ENCODE results near the gene FIGLA.
"Not testable (repeated sequence)": the region's sequence is repeated elsewhere in the genome, so short reads cannot be mapped to it uniquely, and the experiment has no call there.

The FIGLA gene

GRCh38 chr2:70807102-70807827, 16.8 kb upstream of the FIGLA start:
- no peak for DNase-seq

- no peak for DNase-seq
Observed at GRCh38 chr2:70806620-70807019, 16.2 kb upstream of the FIGLA start.

- no peak for DNase-seq
Observed at GRCh38 chr2:70806013-70806412, 15.6 kb upstream of the FIGLA start.

GRCh38 chr2:70801607-70802263, 11.3 kb upstream of the FIGLA start:
- DNase-seq = no peak

GRCh38 chr2:70799706-70800105, 9.3 kb upstream of the FIGLA start:
- DNase-seq = no peak

- DNase-seq = not testable (repeated sequence)
Observed at GRCh38 chr2:70797996-70798395, 7.6 kb upstream of the FIGLA start.

GRCh38 chr2:70797506-70797905, 7.1 kb upstream of the FIGLA start:
- no peak for DNase-seq

GRCh38 chr2:70796262-70796661, 5.8 kb upstream of the FIGLA start:
- no peak for DNase-seq

- DNase-seq = no peak
Observed at GRCh38 chr2:70795164-70795995, 4.9 kb upstream of the FIGLA start.

- peak in 1 of 2 donors; percentile 24 for DNase-seq
Observed at GRCh38 chr2:70793450-70793849, 3.0 kb upstream of the FIGLA start.

- peak; percentile 56 to 61 for DNase-seq
Observed at GRCh38 chr2:70789304-70790135, 923 bp downstream of the FIGLA start.

- DNase-seq = peak; percentile 19 to 36
Observed at GRCh38 chr2:70785137-70785911, 5.1 kb downstream of the FIGLA start.

- DNase-seq = no peak
Observed at GRCh38 chr2:70784320-70784719, 6.1 kb downstream of the FIGLA start.

GRCh38 chr2:70779911-70780545, 10.4 kb downstream of the FIGLA start:
- no peak for DNase-seq

- no peak for DNase-seq
Observed at GRCh38 chr2:70779491-70779890, 11.0 kb downstream of the FIGLA start.

- no peak for DNase-seq
Observed at GRCh38 chr2:70778676-70779075, 11.8 kb downstream of the FIGLA start.

GRCh38 chr2:70777450-70777849, 13.0 kb downstream of the FIGLA start:
- DNase-seq = no peak

GRCh38 chr2:70776266-70776665, 14.2 kb downstream of the FIGLA start:
- no peak for DNase-seq

- no peak for DNase-seq
Observed at GRCh38 chr2:70775141-70775540, 15.3 kb downstream of the FIGLA start.

- DNase-seq = no peak
Observed at GRCh38 chr2:70772486-70773155, 17.8 kb downstream of the FIGLA start.

- no peak for DNase-seq
Observed at GRCh38 chr2:70771446-70771845, 19.0 kb downstream of the FIGLA start.

Data from CD4-positive, alpha-beta T cell treated with Interleukin-1 beta for 1 hour (primary cell).